ENCODE data around the gene DNAJC11. TPM values are rescaled to one million over a fixed set of nuclear protein-coding genes. Genes with fewer than 3 reads are reported as not detected.
"Not testable (repeated sequence)": the region's sequence is repeated elsewhere in the genome, so short reads cannot be mapped to it uniquely, and the experiment has no call there.

DNAJC11 gene
- total RNA-seq, 1 donor from 2014 or later, result 74.0 TPM

DNA sequence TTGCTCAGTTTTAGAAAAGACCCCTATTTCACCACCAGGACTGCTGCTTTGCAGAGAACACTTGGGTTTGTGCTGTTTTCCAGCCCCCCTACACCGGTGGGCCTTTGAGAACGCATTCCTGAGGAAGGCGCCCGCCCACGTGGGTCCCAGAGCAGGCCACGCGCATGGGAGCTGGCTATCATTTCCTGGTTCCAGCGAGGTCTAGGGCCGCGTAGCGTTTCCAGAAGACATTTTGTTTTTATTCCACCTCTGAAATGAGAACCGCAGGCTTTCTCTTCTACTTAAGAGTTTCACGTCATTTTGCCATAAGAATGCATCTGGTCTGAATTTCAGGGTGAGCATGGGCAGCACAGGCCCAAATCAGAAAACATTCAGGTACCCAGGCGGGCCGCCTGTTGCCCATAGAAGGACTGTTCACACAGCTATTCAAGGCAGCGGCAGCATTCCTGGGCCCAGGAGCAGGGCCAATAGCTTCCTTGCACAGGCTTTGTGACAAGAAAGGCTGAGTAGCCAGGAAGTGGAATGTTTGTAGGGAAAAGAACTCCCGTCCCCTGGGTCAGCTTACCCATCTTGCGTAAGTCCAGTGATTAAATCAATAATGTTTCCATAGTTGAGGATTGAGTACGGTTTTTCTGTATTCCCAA, 97.6 kb downstream of the DNAJC11 start:
- intact Hi-C loops (cut with micrococcal nuclease), result loop anchor here (1.0 to 2.0 kb wide), 3 partner anchors 9 to 49 kb away; partner anchors contain the start of genes NOL9, PHF13, TAS1R1 and ZBTB48
- no peak for DNase-seq (ENCODE audit: low spot score)
- Mint-ChIP-seq H3K9me3 (no peaks in the 10 kb centered on the region), H3K4me1 (ENCODE audit: low read depth) (peaks cover 18% of the 10 kb centered on the region), H3K4me3 (ENCODE audit: low read depth) (peak overlapping the region; percentile 76), H3K27me3 (ENCODE audit: low read depth) (no peaks in the 10 kb centered on the region), H3K27ac (peak overlapping the region; percentile 92), H3K36me3 (ENCODE audit: low read depth) (peaks cover 23% of the 10 kb centered on the region)

- H3K9me3 Mint-ChIP-seq, result no peaks in the 10 kb centered on the region
- peak overlapping the region; percentile 76 for H3K4me3 Mint-ChIP-seq (ENCODE audit: low read depth)
- peaks cover 27% of the 10 kb centered on the region for H3K36me3 Mint-ChIP-seq (ENCODE audit: low read depth)
- H3K4me1 Mint-ChIP-seq (ENCODE audit: low read depth), result peaks cover 21% of the 10 kb centered on the region
- H3K27ac Mint-ChIP-seq, result peak overlapping the region; percentile 92
- intact Hi-C loops (cut with micrococcal nuclease), result loop anchor here (1.0 to 2.0 kb wide), 3 partner anchors 10 to 49 kb away; partner anchors contain the start of genes NOL9, PHF13, TAS1R1 and ZBTB48
- no peaks in the 10 kb centered on the region for H3K27me3 Mint-ChIP-seq (ENCODE audit: low read depth)
- DNase-seq (ENCODE audit: low spot score), result peak; percentile 41
These were observed 98.2 kb downstream of the DNAJC11 start for GRCh38 chr1:6603238-6603914.

- H3K36me3 Mint-ChIP-seq (ENCODE audit: low read depth), result peaks cover 30% of the 10 kb centered on the region
- H3K4me1 Mint-ChIP-seq (ENCODE audit: low read depth), result peaks cover 21% of the 10 kb centered on the region
- DNase-seq (ENCODE audit: low spot score), result peak; percentile 77
- H3K27me3 Mint-ChIP-seq (ENCODE audit: low read depth), result no peaks in the 10 kb centered on the region
- intact Hi-C loops (cut with micrococcal nuclease), result loop anchor here (1.0 to 2.0 kb wide), 3 partner anchors 11 to 48 kb away; partner anchors contain the start of genes NOL9, PHF13, TAS1R1 and ZBTB48
- H3K9me3 Mint-ChIP-seq, result no peaks in the 10 kb centered on the region
- H3K27ac Mint-ChIP-seq, result peak within 1 kb of the TSS; percentile 97
- peak within 1 kb of the TSS; percentile 96 for H3K4me3 Mint-ChIP-seq (ENCODE audit: low read depth)
These were observed 98.9 kb downstream of the DNAJC11 start, which contains the start of gene KLHL21 for GRCh38 chr1:6602669-6603237. TSS of gene KLHL21 (minus strand) at chr1:6602869. CDS start at chr1:6602817, 52 bp downstream.

GRCh38 chr1:6601923-6602668, 99.5 kb downstream of the DNAJC11 start:
- H3K27ac Mint-ChIP-seq, result peak overlapping the region; percentile 97
- H3K4me1 Mint-ChIP-seq (ENCODE audit: low read depth), result peaks cover 21% of the 10 kb centered on the region
- H3K9me3 Mint-ChIP-seq, result no peaks in the 10 kb centered on the region
- peaks cover 34% of the 10 kb centered on the region for H3K36me3 Mint-ChIP-seq (ENCODE audit: low read depth)
- H3K27me3 Mint-ChIP-seq (ENCODE audit: low read depth), result no peaks in the 10 kb centered on the region
- DNase-seq (ENCODE audit: low spot score), result peak; percentile 71
- peak overlapping the region; percentile 96 for H3K4me3 Mint-ChIP-seq (ENCODE audit: low read depth)
- intact Hi-C loops (cut with micrococcal nuclease), result loop anchor here (1.0 to 2.0 kb wide), 2 partner anchors 23 to 47 kb away; partner anchors contain the start of genes NOL9 and TAS1R1

DNA sequence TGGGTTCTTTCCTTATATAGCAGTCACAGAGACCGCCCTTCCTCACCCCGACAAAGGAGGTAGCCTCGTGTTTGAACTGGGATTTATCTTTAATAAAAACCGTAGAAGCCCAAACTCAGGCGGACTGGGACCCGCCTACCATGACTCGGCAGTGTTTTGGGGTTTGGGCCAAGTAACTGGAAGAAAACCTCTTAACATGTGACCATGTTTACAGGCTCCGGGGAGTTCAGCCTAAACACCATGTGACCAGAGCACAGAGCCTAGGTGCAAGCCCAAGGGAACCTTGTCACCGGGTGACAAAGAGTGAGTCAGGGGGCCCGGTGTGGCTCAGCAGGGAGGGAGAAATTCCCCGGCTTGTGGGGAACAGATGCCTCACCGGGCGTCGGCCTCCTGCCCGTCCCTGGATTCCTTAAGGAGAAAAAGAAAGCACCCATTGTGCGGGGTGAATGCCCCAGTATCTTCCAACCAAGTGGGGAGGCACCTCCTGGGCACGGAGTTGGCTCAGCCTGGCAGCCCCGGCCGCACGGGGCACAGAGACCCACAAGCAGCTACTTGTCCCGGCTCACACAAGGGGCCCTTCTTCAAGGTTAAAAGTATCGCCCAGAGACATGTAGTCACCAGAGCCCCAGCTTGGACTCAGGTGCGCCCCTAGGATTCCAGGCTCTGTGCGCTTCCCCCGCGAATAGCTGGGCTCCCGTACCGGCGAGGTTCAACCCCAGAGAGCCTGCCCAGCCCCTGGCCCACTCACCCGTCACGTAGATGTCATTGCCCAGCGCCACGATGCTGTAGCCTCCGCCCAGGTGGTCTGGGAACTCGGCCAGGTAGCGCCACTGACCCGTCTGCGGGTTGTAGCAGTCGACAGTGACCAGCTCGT, 100.3 kb downstream of the DNAJC11 start:
- no peaks in the 10 kb centered on the region for H3K27me3 Mint-ChIP-seq (ENCODE audit: low read depth)
- DNase-seq (ENCODE audit: low spot score), result peak; percentile 68
- peaks cover 43% of the 10 kb centered on the region for H3K36me3 Mint-ChIP-seq (ENCODE audit: low read depth)
- no peaks in the 10 kb centered on the region for H3K9me3 Mint-ChIP-seq
- intact Hi-C loops (cut with micrococcal nuclease), result loop anchor here (1.0 kb wide), 1 partner anchor 24 kb away; no protein-coding TSS in a partner anchor
- peak overlapping the region; percentile 97 for H3K27ac Mint-ChIP-seq
- peaks cover 21% of the 10 kb centered on the region for H3K4me1 Mint-ChIP-seq (ENCODE audit: low read depth)
- peak overlapping the region; percentile 96 for H3K4me3 Mint-ChIP-seq (ENCODE audit: low read depth)

DNA sequence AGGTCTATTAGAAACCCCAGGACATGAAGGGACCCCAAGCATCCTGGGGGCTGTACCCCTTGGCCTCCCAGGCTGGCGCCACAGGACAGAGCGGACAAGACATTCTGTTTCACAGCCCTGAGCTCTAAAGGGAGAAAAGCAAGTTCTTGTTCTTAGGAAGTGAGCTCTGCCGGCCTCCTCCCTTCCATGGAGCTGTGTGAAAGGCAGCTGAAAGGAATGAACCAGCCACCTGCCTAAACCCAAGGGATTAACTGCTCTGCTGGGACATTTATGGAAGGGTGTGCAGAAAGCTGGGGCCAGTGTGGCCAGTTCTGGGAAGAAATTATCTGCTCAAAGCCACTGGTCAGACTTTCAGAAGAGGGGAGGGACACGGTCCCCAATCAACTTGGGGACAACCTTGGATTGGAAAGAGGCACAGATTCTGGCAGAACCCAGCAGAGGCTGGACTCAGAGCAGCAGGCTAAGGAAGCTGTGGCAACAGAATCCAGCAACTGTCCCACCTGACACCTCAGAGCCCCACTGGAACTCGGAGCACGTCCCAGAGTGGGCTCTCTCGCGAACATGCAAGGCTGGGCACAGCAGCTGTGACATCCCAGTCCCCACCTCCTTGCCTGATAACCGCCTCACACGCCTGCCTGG, 101.1 kb downstream of the DNAJC11 start:
- H3K36me3 Mint-ChIP-seq (ENCODE audit: low read depth), result peaks cover 50% of the 10 kb centered on the region
- intact Hi-C loops (cut with micrococcal nuclease), result loop anchor here (1.0 kb wide), 1 partner anchor 25 kb away; no protein-coding TSS in a partner anchor
- H3K4me1 Mint-ChIP-seq (ENCODE audit: low read depth), result peaks cover 21% of the 10 kb centered on the region
- no peaks in the 10 kb centered on the region for H3K27me3 Mint-ChIP-seq (ENCODE audit: low read depth)
- no peaks in the 10 kb centered on the region for H3K9me3 Mint-ChIP-seq
- no peak for DNase-seq (ENCODE audit: low spot score)
- H3K4me3 Mint-ChIP-seq (ENCODE audit: low read depth), result peak overlapping the region; percentile 96
- H3K27ac Mint-ChIP-seq, result peak overlapping the region; percentile 97

DNA sequence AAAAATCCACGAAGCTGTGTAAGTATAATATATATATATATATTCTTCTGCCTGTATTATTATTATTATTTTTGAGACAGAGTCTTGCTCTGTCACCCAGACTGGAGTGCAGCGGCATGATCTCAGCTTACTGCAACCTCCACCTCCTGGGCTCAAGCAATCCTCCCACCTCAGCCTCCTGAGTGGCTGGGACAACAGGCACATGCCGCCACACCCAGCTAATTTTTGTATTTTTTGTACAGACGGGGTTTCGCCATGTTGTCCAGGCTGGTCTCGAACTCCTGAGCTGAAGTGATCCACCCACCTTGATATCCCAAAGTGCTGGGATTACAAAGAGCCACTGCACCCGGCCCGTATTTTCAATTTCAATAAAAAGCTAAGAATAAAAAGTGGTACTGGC, 101.6 kb downstream of the DNAJC11 start:
- intact Hi-C loops (cut with micrococcal nuclease); H3K27me3 Mint-ChIP-seq (ENCODE audit: low read depth); H3K9me3 Mint-ChIP-seq; DNase-seq (ENCODE audit: low spot score): not testable (repeated sequence)
- Mint-ChIP-seq H3K27ac (peak overlapping the region; percentile 97), H3K4me1 (ENCODE audit: low read depth) (peaks cover 21% of the 10 kb centered on the region), H3K36me3 (ENCODE audit: low read depth) (peaks cover 54% of the 10 kb centered on the region), H3K4me3 (ENCODE audit: low read depth) (peak overlapping the region; percentile 96)

DNA sequence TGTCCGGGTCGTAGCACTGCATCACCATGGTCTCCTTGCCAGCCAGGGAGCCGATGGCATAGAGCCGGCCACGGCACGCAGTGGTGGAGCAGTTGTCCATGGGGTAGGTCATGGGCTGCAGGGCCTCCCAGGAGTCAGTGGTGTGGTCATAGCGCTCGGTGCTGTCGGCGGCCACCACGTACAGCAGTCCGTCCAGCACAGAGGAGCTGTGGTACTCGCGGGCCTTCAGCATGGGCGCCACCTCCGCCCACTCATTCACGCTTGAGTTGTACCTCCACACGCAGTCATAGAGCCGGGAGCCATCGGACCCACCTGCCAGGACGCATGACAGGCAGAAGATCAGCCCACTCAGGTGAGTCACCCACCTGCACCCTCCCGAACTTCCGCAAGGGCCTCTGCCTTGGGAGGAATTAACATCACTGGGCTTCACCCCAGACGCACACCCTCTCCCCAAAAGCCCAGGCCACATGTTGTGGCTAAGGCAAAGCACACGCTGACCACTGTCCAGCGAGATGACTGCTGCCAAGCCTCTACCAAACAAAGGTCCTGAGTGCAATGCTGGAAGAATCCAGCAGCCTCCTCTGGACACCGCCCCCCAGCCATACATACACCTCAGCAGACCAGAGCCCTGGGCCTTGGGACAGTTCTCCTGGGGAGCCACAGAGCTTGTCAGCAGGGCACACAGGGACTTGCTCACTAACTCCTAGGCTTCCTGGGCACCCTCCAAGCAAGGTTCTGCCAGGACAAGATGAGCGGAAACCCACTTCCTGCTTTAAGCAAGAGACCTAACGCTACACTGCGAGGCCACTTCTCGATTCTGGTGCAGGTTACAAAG, 102.3 kb downstream of the DNAJC11 start:
- peak; percentile 30 for DNase-seq (ENCODE audit: low spot score)
- intact Hi-C loops (cut with micrococcal nuclease), result no loop called here
- H3K27ac Mint-ChIP-seq, result peak overlapping the region; percentile 59
- H3K36me3 Mint-ChIP-seq (ENCODE audit: low read depth), result peaks cover 59% of the 10 kb centered on the region
- H3K4me1 Mint-ChIP-seq (ENCODE audit: low read depth), result peaks cover 20% of the 10 kb centered on the region
- no peaks in the 10 kb centered on the region for H3K9me3 Mint-ChIP-seq
- no peaks in the 10 kb centered on the region for H3K27me3 Mint-ChIP-seq (ENCODE audit: low read depth)
- peak overlapping the region; percentile 78 for H3K4me3 Mint-ChIP-seq (ENCODE audit: low read depth)

- Mint-ChIP-seq H3K27me3 (ENCODE audit: low read depth) (no peaks in the 10 kb centered on the region), H3K4me1 (ENCODE audit: low read depth) (peaks cover 17% of the 10 kb centered on the region), H3K9me3 (no peaks in the 10 kb centered on the region), H3K36me3 (ENCODE audit: low read depth) (peaks cover 72% of the 10 kb centered on the region), H3K27ac (no peak overlapping the region), H3K4me3 (ENCODE audit: low read depth) (no peak overlapping the region)
- intact Hi-C loops (cut with micrococcal nuclease), result no loop called here
- DNase-seq (ENCODE audit: low spot score), result no peak
These were observed 103.9 kb downstream of the DNAJC11 start for GRCh38 chr1:6597777-6598131.

DNA sequence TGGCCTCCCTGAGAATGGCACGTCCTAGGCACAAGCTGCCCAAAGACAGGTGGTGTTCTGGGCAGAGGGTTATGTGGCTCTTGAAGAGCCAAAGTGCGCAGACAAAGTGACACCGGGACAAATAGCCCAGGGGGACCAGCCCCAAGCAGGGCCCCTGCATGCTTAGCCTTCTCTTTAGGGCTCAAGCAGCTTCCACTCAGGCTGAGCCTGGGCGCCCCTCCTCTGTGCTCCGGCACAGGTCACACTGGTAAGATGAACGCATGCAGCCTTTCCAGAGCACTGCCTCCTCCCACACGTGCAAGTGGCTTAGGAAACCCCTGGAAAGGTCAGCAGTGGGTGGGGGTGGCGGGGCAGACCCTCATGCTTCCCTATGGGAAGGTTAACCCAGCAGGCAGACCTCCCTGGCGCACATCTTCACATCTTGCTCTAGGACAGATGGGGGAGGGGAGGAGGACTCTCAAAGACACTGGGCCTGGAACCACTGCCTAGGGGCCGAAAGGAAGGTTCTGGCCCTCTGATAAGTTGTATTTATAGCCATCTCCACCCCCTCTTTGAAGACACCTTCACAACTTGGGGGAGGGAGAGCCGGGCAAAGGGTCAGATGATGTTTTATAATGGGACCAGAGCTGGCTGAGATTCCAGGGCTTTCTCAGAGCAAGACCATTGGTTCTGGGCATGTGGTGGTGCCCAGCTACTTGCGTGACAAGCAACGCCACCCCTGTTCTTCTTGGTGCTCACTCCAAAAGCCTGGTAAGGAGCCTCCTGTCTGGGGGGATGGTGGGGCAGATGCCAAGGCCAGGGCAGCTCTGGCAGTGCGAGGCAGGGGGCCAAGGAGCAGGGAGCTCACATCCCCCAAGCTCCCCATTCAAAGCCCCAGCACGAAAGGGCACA, 104.5 kb downstream of the DNAJC11 start:
- H3K36me3 Mint-ChIP-seq (ENCODE audit: low read depth), result peaks cover 72% of the 10 kb centered on the region
- H3K9me3 Mint-ChIP-seq, result no peaks in the 10 kb centered on the region
- intact Hi-C loops (cut with micrococcal nuclease), result no loop called here
- DNase-seq (ENCODE audit: low spot score), result no peak
- H3K27ac Mint-ChIP-seq, result no peak overlapping the region
- no peak overlapping the region for H3K4me3 Mint-ChIP-seq (ENCODE audit: low read depth)
- no peaks in the 10 kb centered on the region for H3K27me3 Mint-ChIP-seq (ENCODE audit: low read depth)
- peaks cover 17% of the 10 kb centered on the region for H3K4me1 Mint-ChIP-seq (ENCODE audit: low read depth)
